Kasumi-1 (cell line): Measurements from ENCODE around the gene PRR14.
A peak's percentile ranks its signal among the peaks of the same experiment; 100 is the strongest.

Source experiments
- DNase-seq, 2 experiments: peaks; one replicate each; lab custom pipeline; 2025; lab: John Stamatoyannopoulos, UW

Gene PRR14

DNA sequence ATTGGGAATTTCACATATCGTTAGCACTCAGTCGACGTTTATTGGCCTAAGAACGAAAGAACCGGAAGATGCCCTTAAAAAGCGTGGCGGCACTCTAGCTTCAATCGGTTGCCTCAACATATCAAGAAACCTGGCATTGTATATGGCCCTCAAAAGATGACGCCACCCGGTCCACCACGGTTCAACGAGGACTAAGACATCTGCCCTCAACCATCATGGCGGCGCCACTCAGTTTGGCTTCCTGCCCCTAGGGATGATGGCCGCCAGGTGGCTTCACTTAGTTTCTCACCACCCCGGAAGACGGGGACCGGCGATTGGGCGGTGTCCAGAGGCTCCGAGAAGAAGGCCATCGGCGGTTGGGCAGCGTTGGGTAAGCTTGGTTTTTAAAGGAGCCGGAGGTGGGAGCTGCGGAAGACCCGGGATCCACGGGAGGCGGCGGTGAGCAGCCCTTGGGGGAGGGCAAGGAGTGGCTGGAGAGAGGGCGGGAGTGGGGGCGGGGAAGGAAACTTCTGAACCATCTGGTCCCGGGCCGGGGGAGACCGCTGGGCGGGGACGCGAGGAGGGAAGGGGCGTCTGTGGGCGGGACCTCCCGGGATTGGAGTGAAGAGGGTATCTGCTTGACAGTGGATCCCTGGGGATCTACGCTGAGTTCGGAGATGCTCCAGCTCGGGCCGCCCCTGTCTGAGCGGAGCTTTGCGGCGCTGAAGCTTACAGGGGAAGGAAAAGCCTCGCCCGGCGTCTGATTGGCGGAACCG is at the start of gene PRR14:
Gene PRR14, plus strand, starts transcription at position 592 of the 755 bp plus-strand sequence. CDS start 686 bp downstream, outside the sequence.
- peak; percentile 87 to 88 for DNase-seq

DNA sequence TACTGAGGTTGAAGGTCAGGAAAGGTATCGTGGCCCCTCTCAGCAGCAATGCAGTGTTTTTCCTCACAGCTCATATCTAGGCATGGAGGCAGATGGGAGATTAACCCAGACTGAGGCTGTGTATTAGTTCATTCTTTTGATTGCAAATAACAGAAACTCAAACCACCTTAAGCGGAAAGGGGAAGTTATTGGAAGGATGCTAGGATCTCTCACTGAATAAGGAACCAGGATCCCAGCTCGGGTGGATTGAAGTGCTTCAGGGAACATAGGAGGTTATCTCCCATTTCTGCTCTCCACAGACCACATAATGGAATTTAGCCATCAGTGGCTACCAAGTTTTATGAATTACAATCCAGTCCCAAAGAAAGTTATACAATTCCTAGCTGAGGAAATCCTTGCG is 48.8 kb upstream of the PRR14 start:
- DNase-seq, result peak in 1 of 2 experiments; percentile 17

DNA sequence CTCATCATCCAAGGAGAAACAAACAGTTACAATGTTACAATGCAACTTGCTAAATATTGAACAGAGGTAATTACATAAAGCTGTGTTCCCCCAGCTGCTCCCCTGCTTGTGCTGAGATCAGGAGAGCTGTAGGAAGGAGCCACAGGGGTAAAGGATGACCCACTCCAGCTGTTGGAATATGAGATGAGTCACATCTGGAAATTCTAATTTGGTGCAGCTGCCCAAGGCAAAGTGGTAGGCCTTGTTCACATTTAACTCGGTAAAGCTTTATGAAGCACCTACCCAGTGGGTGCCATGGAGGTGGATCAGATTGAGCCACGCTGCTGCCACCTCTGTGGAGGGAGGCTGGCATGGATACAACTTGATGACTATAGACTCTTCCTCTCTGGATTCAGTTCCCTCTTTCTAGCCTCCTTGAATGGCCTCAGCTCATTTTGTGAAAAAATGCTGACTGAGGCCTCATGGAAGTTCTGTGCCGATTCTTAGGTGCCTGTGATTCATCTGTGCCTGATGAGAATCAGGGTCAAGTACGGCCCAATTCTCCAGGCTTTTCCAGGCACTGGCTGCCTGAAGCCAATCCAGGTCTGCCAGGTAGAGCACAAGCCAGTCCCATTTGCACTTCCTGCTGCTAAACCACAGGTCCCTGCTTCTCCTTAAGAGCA is 48.0 kb upstream of the PRR14 start:
- peak in 1 of 2 experiments; percentile 2 for DNase-seq

DNA sequence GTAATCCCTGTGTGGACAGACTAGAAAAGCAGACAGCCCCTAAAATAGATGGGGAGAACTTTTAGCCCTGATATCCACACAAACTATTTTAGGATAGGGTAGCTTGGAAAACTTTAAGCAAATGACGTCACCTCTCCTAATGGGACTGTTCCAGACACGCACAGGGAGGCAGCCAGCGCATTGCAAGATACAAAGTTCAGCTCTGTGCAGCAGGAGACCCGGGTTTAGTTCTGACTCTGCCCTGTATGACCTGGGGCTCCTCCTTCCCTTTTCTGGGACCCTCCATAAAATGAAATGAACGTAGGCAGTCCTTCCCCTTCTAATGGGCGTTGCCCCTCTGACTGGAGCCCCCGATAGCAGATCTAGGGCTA is 46.8 kb upstream of the PRR14 start:
- no peak for DNase-seq

DNA sequence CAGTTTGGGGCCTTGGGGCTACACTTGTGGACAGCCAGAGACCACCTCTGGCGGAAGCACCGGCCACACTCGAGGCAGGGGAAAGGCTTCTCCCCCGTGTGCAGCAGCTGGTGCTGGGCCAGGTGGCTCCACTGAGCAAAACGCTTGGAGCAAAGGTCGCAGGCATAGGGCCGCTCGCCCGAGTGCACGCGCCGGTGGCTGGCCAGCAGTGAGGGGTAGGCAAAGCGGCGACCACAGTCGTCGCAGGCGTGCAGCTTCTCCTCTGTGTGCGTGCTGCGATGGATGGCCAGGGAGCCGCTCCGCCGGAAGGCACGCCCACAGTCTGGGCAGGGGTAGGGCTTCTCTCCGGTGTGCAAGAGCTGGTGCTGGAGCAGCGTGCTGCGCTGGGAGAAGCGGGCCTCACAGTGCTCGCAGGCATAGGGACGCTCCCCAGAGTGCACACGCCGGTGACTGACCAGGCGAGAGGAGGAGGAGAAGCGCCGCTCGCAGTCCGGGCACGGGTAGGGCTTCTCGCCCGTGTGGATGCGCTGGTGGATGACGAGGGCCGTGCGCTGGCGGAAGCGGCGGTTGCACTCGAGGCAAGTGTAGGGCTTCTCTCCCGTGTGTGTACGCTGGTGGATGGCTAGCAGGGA is 46.3 kb upstream of the PRR14 start:
- no peak for DNase-seq

DNA sequence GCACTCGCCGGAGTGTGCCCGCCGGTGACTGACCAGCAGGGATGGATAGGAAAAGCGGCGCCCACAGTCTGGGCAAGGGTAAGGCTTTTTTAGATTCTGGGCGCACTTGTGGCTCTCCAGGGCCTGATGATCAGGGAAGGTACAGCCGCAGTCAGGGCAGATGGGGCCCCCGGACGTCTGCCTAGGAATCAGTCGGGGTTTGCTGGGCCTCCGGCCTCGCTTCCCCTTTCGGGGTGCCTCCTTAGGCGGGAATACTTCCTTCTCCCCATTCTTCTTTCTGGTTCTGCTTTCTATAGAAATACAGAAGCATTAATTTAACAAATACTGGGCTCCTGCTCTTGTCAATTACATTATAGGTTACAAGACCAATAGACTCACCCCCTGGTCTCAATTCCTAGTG is 45.6 kb upstream of the PRR14 start:
- peak; percentile 20 to 21 for DNase-seq

DNA sequence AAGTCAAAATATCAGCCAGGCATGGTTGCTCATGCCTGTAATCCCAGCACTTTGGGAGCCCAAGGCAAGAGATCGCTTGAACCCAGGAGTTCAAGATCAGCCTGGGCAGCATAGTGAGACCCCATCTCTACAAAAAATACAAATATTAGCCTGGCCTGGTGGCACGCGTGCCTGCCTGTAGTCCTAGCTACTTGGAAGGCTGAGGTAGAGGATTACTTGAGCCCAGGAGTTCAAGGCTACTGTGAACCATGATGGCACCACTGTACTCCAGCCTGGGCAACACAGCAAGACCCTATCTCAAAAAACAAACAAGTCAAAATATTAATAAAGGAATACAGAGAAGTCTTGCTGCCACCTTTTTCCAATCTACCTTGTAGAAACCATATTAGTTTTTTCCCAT is 44.8 kb upstream of the PRR14 start:
- DNase-seq, result no peak

DNA sequence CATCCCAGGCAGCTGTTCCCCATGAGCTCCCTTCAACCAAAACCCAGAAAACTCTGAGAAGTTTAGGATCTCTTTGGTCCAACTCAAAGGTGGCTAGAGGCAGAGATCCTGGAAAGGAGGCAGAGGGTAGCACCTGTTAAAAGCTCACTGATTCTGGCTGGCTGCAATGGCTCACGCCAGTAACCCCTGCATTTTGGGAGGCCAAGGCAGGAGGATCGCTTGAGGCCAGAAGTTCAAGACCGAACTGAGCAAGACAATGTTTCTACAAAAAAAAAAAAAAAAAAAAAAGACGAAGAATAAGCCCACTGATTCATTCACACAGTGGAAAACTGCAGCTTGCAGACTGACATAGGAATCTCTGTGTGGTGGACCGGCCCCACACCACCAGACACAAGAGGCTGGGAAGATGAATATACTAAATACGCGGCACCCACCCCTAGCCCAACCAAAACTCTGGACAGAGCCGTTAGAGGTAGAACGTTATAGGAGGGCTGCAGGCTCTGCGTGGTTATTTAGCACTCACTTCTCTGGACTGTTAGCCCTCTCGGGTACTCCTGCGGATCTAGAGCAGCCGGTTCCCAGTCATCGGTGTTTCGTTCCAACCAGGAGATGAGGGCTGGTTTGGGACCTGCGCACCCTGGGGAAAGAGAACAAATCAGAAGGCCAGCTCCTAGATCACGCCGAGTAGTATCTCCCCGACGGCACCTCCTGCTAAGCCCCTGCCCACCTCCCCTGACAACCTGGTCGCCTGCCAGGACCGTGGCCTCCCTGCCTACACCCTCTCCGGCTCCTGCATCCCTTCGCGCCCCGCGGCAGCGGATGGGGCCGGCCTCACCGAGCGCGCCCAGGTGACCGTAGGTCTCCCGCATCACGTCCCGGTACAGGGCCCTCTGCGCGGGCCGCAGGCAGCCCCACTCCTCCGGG is 41.5 kb upstream of the PRR14 start:
- DNase-seq, result no peak

DNA sequence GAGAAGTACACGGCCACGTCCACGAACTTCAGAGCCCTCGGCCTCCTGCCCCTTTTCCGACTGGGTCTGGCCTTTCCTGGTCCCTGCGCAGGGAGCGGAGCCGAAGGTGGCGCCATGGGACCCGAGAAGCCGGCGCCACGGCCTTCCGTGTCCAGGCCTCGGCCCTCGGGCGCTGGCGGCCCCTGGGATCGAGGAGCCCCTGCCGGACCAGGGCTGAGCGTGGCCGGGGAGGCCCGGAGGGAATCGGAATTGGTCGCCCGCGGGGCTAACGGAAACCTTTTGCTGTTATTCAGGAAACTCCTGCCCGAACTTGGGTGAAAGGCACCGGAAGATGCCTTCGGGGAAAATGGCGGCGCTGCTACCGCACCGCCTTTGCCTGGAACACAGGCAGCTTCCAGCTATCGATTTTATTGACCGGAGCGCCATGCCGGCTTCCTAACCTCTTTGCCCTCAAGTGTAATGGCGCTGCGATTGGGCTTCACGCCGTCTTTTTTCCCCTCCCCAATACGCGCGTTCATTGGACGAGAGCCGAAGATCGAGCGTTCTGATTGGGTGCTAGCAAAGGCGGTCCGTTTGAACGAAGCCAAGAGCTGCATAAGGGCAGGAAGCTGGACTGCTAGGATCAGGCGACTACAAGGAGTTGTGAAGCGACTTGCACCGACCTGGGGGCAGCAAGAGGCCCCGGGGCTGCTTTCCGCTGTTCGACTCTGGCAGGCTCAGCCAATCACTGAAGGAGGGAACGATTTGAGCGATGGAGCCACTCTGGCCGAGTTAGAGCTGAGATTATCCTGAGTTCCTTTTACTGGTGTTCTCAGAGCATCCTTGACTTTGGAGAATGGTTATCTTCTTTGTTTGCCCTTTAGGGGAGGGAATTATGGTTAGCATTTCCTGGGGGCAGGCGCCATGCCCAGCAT is 40.6 kb upstream of the PRR14 start, which contains the start of gene ZNF689:
Gene ZNF689, minus strand, starts transcription at position 464 of the 914 bp plus-strand sequence. Its CDS starts 348 bp downstream, at position 116.
- peak; percentile 85 to 86 for DNase-seq

DNA sequence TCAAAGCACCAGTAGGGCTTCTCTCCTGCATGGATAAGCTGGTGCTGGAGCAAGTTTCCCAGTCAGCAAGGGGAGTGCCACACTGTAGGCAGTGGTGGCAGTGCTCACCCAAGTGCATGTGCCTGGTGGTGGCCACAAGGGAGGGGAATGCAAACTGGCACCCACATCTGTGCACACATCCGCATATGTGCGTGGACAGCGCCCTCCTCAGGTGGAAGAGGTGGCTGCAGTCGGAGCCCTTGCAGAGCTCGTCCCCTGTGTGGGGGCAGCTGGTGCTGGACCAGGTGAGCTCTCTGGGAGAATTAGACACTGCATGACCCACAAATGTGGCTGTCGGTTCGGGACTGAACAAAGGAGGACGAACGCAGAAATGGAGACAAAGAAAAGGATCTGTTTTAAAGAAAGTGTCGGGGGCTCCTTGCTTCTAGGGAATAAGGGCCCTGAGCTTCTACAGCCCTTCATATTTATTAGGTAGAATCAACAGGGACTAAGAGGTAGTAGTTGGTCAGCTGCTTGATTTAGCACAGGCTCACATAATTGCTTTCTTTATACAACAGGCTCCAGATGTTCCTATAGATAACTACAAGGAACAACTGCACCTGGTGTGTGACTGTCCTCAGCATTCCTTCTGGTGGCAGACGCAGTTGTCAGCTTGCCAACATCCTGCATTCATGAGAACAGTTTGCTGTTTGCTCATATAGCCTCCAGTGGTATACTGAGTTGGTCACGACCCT is 35.2 kb upstream of the PRR14 start:
- peak; percentile 42 to 44 for DNase-seq

DNA sequence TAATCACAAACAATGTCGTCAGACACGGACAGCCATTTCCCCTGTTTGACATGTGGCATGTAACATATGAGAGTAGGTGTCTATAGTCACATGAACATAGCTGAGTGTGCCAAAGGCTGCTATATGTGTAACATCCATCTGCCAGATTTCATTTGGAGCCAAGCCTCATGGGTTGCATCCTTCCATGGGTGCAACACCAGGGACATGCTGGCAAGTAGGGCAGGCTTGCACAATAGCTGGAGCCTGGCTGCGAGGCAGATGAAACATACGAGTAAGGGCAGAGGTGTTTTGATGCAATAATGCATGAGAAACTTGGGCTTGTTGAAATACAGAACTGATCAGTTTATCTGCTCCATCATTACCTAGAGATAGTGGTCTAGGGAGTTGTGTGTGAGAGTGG is 31.6 kb upstream of the PRR14 start:
- no peak for DNase-seq

DNA sequence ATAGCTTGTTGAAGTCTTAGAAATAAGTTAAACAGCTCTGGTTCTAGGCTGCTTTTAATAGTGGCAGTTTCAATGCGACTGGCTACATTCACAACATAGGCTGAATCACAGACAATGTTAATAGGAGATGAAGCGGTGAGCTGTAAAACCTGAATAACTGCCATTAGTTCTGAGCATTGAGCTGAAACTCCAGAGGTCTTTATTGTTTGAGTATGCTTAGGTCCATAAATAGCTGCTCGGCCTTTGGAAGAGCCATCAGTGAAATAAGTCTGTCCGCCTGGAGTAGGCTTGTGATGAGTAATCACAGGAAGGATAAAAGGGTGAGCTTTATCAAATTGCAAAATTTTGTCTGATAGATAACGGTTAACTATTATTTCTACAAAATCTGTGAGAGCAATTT is 31.1 kb upstream of the PRR14 start:
- DNase-seq, result no peak

DNA sequence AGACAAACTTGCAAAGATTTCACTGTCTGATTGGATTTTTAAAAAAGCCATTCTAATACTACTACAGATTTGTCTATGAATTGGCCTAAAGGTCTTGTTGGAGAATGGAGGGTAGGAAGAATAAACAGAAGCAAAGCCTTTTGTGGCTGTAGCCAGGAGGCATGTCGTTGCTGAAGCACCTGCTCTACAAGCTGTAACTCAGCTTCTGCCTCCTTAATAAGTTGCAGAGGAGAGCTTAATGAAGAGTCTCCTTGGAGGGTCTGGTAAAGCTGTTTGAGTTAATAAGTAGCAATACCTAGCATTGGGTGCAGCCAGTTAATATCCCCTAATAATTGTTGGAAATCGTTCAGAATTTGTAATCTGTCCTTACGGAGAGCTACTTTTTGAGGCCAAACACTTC is 30.6 kb upstream of the PRR14 start:
- no peak for DNase-seq

DNA sequence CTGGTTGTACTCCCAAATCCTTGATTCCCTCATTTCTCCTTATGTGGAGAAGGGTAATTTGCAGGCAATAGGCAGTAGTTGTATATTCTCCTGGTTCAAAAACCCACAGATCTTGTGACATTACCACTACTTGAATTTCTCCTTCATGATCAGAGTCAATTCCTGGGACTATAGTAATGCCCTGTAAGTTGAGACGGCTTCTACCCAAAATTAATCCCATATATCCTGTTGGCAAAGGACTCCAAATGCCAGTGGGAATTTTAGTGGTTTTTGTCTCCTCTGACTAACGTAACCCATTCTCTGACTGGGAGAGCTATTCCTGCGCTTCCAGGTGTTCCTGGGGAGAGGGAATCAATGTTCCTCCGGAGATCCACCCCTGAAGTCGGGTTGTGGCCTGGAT is 29.0 kb upstream of the PRR14 start:
- DNase-seq, result no peak

DNA sequence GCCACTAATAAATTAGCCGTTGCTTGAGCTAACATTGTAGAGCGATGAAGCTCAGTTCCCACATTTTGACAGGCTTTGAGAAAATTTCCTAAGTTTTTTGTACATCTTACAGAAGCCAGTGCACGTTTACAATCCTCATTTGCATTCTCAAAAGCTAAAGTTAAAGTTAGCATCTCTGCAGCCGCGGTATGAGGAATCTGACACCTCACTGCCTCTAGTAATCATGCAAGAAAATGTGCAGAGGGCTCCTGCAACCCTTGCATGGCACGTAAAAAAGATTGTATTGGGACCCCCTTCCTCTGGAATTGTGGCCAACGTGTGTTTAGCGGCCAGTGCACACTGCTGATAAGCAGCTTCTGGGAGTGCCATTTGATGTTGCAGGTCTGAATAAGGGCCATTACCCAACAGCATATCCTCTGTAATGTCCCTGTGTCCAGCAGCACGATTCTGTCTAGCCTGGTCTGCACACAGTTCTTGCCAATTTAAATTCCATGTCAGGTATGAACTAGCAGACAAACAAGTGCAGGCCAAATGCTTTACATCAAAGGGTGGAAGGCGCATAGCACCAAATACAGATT is 28.2 kb upstream of the PRR14 start:
- DNase-seq, result no peak

DNA sequence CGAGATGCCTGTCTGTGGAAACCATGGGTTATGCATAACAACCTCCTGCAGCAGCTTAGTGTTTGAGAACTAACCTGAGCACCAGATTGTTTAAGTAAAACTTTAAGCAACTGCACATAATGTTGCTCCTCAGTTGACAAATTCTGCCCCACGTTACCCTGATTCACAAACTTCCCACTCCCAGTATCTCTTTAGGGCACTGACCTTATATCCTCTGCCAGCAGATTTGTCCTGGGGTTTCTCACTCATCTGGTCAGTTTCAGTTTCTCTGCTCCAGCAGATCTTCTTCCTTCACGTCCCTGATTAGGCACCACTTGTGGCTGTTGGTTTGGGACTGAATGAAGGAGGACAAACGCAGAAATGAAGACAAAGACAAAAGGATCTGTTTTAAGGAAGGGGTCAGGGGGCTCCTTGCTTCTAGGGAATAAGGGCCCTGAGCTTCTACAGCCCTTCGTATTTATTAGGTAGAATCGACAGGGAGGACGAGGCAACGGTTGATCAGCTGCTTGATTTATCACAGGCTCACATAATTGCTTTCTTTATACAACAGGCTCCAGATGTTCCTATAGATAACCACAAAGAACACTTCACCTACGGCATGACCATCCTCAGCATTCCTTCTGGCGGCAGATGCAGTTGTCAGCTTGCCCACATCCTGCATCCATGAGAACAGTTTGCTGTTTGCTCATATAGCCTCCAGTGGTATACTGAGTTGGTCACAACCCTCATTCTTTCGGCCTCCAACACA is 27.1 kb upstream of the PRR14 start:
- no peak for DNase-seq

DNA sequence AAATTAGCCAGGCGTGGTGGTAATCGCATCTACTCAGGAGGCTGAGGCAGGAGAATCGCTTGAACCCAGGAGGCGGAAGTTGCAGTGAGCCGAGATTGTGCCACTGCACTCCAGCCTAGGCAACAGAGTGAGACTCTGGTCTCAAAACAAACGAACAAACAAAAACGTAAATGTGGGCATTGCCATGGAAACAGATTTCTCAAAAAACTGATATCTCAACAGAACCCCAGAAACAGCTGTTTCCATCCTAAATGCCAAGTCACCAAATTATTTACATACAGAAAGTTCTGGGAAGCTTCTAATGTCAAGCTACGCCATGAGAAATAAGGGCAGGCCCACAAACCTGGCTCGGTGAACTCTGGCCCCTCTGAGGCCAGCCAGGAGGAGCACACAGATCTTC is 24.5 kb upstream of the PRR14 start:
- DNase-seq, result no peak

DNA sequence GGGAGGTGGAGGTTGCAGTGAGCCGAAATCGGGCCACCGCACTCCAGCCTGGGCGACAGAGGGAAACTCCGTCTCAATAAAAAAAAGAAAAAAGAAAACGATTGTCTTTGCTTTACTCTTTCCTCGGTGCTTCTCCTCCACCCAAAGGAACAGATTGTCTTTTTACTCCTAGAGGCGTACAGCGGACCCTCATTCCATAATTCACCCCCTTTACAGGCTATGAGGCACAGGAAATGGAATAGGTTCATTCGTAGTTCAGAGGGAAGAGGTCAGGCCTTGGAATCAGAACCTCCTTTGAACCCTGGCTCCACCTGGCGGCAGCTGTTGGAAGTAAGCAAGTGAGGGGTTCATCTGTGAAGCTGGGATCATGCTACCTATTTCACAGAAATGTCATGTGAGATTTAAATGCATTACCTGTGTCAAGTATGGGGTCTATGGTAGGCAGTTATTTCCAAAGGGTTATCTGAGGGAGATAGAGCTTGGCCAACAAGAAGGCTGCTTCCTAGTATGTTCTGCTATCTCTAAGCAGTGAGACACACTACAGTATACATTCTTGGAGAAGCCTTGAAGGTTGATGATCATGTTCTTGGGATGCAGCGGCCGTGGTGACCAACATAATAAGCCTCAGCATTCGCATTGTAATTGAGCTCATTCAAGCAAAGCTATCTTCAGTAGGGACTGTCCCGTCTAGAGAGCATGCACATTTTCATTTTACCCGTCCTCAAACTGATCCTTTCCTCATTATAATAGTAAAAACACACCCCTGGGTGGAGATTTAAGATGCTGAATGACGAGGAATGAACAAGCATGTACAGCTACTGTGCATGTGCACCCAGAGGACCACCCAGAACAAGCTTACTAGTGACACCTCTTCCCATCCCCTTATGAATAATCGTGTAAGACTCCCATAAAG is 21.9 kb upstream of the PRR14 start:
- DNase-seq, result peak; percentile 58 to 67
